Measurements from ENCODE around the gene LENG1.

LENG1 gene

DNA sequence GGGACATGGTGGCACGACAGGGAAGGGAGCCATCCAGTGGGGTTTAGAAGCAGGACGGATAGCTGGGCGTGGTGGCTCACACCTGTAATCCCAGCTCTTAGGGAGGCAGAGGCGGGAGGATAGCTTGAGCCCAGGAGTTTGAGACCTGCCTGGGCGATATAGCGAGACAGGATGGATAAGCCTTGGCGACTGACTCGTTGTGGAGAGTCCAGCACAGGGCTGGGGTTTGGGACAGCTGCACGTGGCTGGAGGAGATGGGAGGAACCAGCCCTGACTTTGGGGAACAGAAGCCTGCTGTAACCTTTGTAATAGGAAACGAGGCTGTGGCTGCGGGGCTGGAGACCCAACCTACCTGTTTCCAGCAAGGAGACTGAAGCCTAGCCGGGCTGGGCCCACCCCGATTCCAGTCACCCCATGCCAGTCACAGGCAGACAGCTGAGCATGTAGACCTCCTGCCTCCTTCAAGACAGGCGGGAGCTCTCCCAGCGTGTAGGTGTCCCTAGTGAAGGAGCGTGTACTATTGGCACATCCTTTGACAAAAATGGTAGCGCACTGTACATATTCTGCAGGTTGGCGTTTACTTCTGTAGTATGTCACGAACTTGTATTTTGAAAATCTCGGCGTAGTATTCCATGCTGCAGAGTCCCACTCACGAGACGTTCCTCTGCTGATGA lies 8.0 kb downstream of the LENG1 start:
- DNase-seq = no peak
- in situ Hi-C loops (cut with HindIII; ENCODE audit: low pct_ligation_motif_present, low pct_unique_long_range_greater_than_20kb, low sequenced_read_pairs) = no loop called here

DNA sequence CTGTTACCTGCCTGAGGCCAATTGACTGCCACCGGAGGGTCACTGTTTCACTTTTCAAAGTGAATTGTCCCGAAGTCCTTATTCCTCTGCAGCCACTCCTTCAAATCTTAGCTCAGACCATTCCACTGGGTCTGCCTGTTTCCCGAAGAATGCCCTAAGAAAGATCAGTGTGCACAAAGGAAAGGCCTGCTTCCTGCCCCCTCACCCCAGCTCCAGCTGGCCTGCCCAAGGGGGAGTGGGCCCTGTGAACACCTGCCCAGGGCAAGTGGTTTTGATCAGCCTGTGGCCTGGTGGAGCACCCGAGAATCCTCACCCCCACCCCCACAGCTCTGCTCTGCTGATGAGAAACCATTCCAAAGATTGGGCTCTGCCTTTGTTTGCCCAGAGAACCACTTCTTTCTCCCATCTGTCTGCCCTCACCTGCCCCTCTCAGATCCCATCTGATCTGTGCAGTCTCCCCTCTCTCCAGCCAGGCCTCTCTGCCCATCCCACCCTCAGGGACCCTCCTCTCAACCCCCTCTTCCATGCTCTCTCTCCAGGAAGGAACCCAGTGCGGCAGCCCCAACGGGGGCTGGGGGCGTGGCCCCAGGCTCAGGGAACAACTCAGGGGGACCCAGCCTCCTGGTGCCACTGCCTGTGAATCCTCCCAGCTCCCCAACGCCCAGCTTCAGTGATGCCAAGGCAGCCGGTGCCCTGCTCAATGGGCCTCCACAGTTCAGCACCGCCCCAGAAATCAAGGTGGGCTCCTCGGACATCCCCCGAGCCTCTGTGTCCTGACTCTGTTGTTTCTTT lies 10.3 kb downstream of the LENG1 start:
- in situ Hi-C loops (cut with HindIII; ENCODE audit: low pct_ligation_motif_present, low pct_unique_long_range_greater_than_20kb, low sequenced_read_pairs) = no loop called here
- no peak for DNase-seq

GRCh38 chr19:54148158-54148557 lies 11.4 kb downstream of the LENG1 start:
- DNase-seq = no peak
- in situ Hi-C loops (cut with HindIII; ENCODE audit: low pct_ligation_motif_present, low pct_unique_long_range_greater_than_20kb, low sequenced_read_pairs) = no loop called here

- in situ Hi-C loops (cut with HindIII; ENCODE audit: low pct_ligation_motif_present, low pct_unique_long_range_greater_than_20kb, low sequenced_read_pairs) = no loop called here
- DNase-seq = no peak
Measured at GRCh38 chr19:54147676-54148075, 11.8 kb downstream of the LENG1 start.

DNA sequence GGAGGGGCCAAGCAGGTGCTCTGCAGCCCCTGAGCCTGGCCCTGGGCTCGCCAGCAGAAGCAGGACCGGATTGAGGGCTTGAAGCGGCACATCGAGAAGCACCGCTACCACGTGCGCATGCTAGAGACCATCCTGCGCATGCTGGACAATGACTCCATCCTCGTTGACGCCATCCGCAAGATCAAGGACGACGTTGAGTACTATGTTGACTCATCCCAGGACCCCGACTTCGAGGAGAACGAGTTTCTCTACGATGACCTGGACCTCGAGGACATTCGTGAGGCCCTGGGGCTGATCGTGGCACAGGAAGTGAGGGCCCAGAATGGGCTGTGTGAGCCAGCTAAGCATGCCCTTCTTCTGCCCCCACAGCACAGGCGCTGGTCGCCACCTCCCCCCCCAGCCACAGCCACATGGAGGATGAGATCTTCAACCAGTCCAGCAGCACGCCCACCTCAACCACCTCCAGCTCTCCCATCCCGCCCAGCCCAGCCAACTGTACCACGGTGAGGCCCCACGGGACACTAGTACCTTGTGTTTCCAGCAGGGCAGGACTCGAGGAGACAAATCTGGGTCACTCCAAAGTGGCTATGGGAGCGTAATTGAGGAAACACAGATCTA lies 13.9 kb downstream of the LENG1 start:
- in situ Hi-C loops (cut with HindIII; ENCODE audit: low pct_ligation_motif_present, low pct_unique_long_range_greater_than_20kb, low sequenced_read_pairs) = no loop called here

GRCh38 chr19:54142166-54142780 lies 17.2 kb downstream of the LENG1 start:
- in situ Hi-C loops (cut with HindIII; ENCODE audit: low pct_ligation_motif_present, low pct_unique_long_range_greater_than_20kb, low sequenced_read_pairs) = no loop called here
- no peak for DNase-seq

More for the DNA sequence above, 13.9 kb downstream of the LENG1 start:
- no peak for DNase-seq

DNA sequence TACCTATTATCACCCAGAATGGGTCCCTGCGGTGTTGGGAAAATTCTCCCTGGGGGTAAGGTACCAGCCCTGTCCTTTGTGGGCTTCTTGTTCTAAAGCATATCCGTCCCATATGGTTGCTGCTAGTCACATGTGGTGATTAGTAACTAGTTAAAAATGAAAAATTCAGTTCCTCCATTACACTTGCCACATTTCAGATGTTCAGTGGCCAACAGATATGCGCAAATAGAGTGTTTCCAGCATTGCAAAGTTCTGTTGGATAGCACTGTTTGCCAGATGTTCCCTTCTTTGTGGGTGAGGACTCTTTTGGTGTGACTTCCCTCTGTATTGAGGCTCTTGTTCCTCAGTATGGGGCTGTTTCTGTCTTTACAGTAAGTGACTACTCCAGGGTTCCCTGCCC lies 18.2 kb downstream of the LENG1 start:
- in situ Hi-C loops (cut with HindIII; ENCODE audit: low pct_ligation_motif_present, low pct_unique_long_range_greater_than_20kb, low sequenced_read_pairs) = no loop called here
- no peak for DNase-seq

- DNase-seq = no peak
- in situ Hi-C loops (cut with HindIII; ENCODE audit: low pct_ligation_motif_present, low pct_unique_long_range_greater_than_20kb, low sequenced_read_pairs) = no loop called here
Measured at GRCh38 chr19:54138489-54139256, 20.8 kb downstream of the LENG1 start.

GRCh38 chr19:54137699-54138488 lies 21.6 kb downstream of the LENG1 start, which contains the start of gene CNOT3:
Gene CNOT3 (plus strand): TSS chr19:54137762. CDS start chr19:54142979, 5,217 bp downstream.
- in situ Hi-C loops (cut with HindIII; ENCODE audit: low pct_ligation_motif_present, low pct_unique_long_range_greater_than_20kb, low sequenced_read_pairs) = no loop called here
- DNase-seq = peak; percentile 19

DNA sequence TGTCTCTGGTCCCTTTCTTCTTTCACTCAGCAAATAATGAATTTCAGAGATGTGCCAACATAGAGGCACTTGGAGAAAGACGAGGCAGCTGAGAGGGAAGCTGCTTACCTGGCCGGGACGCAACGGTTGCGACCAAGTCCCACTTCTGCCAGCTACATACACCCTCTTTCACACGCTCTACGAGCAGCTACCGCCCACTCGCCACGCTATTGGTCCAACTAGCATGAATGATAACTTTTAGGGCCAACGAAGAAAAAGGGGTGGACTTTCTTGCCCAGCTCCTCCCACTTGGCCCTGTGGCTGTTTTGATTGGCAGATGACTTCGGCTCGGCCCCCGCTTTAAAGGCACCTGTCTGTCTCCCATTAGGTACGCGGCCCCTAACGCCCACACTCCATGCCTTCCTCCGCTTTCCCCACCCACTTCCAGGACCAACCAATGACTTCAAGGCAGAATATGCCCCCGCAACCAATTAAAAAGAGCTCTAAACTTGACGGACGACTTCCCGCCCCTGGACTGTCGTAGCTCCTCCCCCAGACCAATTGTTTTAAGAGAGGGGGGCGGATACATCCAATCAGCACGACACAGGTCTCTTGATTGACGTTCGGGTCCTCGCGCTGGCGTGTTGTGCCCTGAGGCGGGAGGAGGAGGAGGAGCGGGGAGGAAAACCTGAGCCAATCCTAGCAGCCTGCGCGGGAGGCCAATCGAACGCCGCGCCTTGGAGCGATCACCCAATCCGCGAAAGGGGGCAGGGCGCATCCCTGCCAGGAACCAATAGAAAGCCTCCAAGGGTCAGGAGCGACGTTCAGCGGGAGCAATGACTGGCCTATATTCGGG lies 22.4 kb downstream of the LENG1 start:
- DNase-seq = peak; percentile 98
- in situ Hi-C loops (cut with HindIII; ENCODE audit: low pct_ligation_motif_present, low pct_unique_long_range_greater_than_20kb, low sequenced_read_pairs) = no loop called here

DNA sequence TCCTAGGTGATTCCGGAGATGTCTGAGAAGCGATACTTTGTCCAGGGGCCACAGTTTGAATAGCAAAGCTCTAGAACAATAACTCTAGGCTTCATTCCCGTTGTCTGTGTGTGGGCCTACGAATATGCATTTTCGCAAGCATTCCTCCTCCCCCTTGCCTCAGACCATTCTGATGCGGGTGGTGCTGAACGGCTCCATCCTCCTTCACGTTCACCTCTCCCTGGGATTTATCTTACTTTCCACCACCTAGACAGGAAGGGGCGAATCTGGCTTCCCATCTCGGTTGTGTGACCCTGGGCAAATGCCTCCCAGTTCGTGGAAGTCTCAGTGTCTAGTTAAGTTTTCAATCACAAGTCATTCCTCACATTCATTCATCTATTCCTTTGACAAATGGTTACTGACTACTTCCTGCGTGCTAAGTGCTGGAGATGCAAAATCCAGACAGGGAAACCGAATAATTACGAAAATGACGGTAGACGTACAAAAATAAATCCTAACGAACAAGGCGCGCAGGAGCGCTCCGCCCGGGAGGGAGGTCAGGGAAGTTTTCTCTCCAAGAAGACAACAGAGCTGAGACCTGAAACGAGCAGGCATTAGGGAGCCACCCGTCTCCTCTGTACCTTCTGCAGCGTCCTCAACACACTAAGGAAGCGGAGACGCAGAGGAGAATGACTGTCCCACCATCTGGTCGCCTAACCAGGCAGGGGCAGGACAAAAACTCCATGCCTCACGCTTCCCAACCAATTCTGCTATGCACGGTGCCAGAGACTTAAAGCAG lies 23.2 kb downstream of the LENG1 start:
- no peak for DNase-seq
- in situ Hi-C loops (cut with HindIII; ENCODE audit: low pct_ligation_motif_present, low pct_unique_long_range_greater_than_20kb, low sequenced_read_pairs) = no loop called here

DNA sequence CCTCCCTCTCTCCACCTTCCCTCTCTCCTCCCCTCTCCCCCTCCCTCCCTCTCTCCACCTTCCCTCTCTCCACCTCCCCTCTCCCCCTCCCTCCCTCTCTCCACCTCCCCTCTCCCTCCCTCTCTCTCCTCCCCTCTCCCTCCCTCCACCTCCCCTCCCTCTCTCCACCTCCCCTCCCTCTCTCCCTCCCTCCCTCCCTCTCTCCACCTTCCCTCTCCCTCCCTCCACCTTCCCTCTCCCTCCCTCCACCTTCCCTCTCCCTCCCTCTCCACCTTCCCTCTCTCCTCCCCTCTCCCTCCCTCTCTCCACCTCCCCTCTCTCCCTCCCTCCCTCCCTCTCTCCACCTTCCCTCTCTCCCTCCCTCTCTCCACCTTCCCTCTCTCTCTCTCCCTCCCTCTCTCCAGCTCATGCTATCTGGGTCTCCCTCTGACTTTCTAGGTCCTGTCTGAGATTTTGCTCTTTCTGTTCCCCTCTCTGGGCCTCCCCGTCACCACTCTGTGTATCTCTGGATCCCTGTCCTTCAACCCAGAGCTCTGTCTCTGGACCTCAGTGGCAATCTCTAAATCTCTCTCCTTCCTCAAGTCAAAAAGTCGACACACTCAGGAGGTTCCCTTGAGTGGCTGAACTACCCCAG lies 25.4 kb downstream of the LENG1 start:
- no peak for DNase-seq
- in situ Hi-C loops (cut with HindIII; ENCODE audit: low pct_ligation_motif_present, low pct_unique_long_range_greater_than_20kb, low sequenced_read_pairs) = no loop called here

GRCh38 chr19:54133312-54133956 lies 26.1 kb downstream of the LENG1 start:
- peak; percentile 62 for DNase-seq
- in situ Hi-C loops (cut with HindIII; ENCODE audit: low pct_ligation_motif_present, low pct_unique_long_range_greater_than_20kb, low sequenced_read_pairs) = no loop called here

- in situ Hi-C loops (cut with HindIII; ENCODE audit: low pct_ligation_motif_present, low pct_unique_long_range_greater_than_20kb, low sequenced_read_pairs) = no loop called here
- no peak for DNase-seq
Measured at GRCh38 chr19:54129617-54129996, 29.9 kb downstream of the LENG1 start.

DNA sequence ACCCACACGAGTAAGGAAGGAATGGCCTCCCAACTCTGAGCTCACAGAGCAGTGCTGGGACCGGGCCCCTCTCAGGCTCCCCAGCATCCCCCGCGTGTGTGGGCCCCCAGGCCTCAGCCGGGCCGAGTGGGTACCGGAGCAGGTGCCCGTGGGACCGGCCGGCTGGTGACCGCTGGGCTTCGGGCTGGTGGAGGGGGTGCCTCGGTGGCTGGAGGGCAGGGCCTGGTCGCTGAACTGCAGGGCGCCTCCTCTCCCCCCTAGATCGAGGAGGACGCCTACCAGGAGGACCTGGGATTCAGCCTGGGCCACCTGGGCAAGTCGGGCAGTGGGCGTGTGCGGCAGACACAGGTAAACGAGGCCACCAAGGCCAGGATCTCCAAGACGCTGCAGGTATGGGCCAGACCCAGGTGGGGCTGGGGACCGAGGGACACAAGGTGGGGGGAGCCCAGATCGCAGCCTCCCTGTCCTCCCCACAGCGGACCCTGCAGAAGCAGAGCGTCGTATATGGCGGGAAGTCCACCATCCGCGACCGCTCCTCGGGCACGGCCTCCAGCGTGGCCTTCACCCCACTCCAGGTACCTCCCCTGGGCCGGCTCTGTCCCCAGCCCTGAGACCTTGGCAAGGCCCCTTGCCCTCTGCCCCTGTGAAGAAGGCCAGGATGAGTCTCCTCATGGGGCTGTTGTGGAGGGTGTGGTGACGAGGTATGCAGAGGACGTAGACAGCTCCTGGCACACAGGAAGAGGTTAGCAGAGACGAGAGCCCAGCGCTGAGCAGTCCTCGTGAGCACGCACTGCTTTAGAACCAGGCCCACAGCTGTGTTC lies 30.5 kb downstream of the LENG1 start:
- no peak for DNase-seq
- in situ Hi-C loops (cut with HindIII; ENCODE audit: low pct_ligation_motif_present, low pct_unique_long_range_greater_than_20kb, low sequenced_read_pairs) = no loop called here
